NCI-H345 treated with DMSO at 0.1 percent for 48 hours (cell line): ENCODE measurements around the gene BTNL3.
"Not testable (repeated sequence)": the region's sequence is repeated elsewhere in the genome, so short reads cannot be mapped to it uniquely, and the experiment has no call there.

Experiments used
- DNase-seq: peaks from one replicate; lab custom pipeline; 2025; ENCODE audit not compliant: unreplicated experiment; lab: John Stamatoyannopoulos, UW

Gene BTNL3

GRCh38 chr5:181045857-181046256, 57.2 kb downstream of the BTNL3 start:
- not testable (repeated sequence) for DNase-seq

- no peak for DNase-seq
These were observed 58.6 kb downstream of the BTNL3 start for GRCh38 chr5:181047288-181047687.

GRCh38 chr5:181047921-181048320, 59.3 kb downstream of the BTNL3 start:
- DNase-seq: no peak

GRCh38 chr5:181050016-181050415, 61.4 kb downstream of the BTNL3 start:
- no peak for DNase-seq

- DNase-seq: no peak
These were observed 63.4 kb downstream of the BTNL3 start for GRCh38 chr5:181051841-181052671.

GRCh38 chr5:181052672-181053487, 64.2 kb downstream of the BTNL3 start:
- DNase-seq: no peak

- no peak for DNase-seq
These were observed 65.0 kb downstream of the BTNL3 start for GRCh38 chr5:181053488-181054121.

- no peak for DNase-seq
These were observed 65.5 kb downstream of the BTNL3 start for GRCh38 chr5:181054138-181054537.

GRCh38 chr5:181054871-181055459, 66.3 kb downstream of the BTNL3 start:
- DNase-seq: no peak
